Sigmoid colon (tissue), 4 donors: ENCODE measurements around the gene MFSD6.

Experiments
- CTCF ChIP-seq, 4 experiments: fragments of 450-650 bp in 3 of 4; fragments of 200-600 bp in 1 of 4; IDR thresholded peaks; one replicate each; pipeline ENCODE4 v1.5.1; 2016 to 2019; ENCODE audit warnings: antibody characterized with exemption in 4 of 4, mild to moderate bottlenecking in 3 of 4, moderate library complexity in 2 of 4
- POLR2A ChIP-seq, 2 donors: fragments of 450-650 bp; IDR thresholded peaks; one replicate each; pipeline ENCODE4 v1.6.1; 2016; ENCODE audit warnings: antibody characterized with exemption in 2 of 2, mild to moderate bottlenecking in 2 of 2, moderate library complexity in 2 of 2
- POLR2AphosphoS5 ChIP-seq, 4 donors: sonication (generic); formaldehyde crosslinking; IDR thresholded peaks; one replicate each; pipeline ENCODE4 v1.6.1; 2017; ENCODE audit warnings: antibody characterized with exemption in 4 of 4

- TF ChIP-seq POLR2A (IDR thresholded peaks at IDR 0.05) (peak in 1 of 2 donors; percentile 16), CTCF (IDR thresholded peaks at IDR 0.05) (no peak), POLR2AphosphoS5 (IDR thresholded peaks at IDR 0.05) (peak in 3 of 4 donors; percentile 31 to 72 (median 44))
Observed at GRCh38 chr2:190408538-190409271, 550 bp downstream of the MFSD6 start.
